CD4-positive, alpha-beta T cell treated with Interleukin-1 beta for 1 hour (primary cell): ENCODE results near the gene ADCY5.

ENCODE experiments used
- DNase-seq, 2 donors: peaks; one replicate each; pipeline ENCODE4 v3.0.0-alpha.2; 2020 to 2022

Gene ADCY5

GRCh38 chr3:123424999-123425712 lies 23.7 kb downstream of the ADCY5 start:
- DNase-seq, result no peak

- DNase-seq, result no peak
Measured at GRCh38 chr3:123424321-123424998, 24.4 kb downstream of the ADCY5 start.

GRCh38 chr3:123423806-123424205 lies 25.1 kb downstream of the ADCY5 start:
- DNase-seq, result no peak

- DNase-seq, result no peak
Measured at GRCh38 chr3:123423031-123423430, 25.9 kb downstream of the ADCY5 start.

- no peak for DNase-seq
Measured at GRCh38 chr3:123422457-123422856, 26.4 kb downstream of the ADCY5 start.

- no peak for DNase-seq
Measured at GRCh38 chr3:123421353-123422174, 27.3 kb downstream of the ADCY5 start.

- no peak for DNase-seq
Measured at GRCh38 chr3:123420416-123420968, 28.4 kb downstream of the ADCY5 start.

GRCh38 chr3:123419850-123420297 lies 29.0 kb downstream of the ADCY5 start:
- no peak for DNase-seq

GRCh38 chr3:123419181-123419849 lies 29.6 kb downstream of the ADCY5 start:
- no peak for DNase-seq

- no peak for DNase-seq
Measured at GRCh38 chr3:123416647-123417046, 32.2 kb downstream of the ADCY5 start.

GRCh38 chr3:123416173-123416572 lies 32.7 kb downstream of the ADCY5 start:
- no peak for DNase-seq

- no peak for DNase-seq
Measured at GRCh38 chr3:123414973-123415775, 33.7 kb downstream of the ADCY5 start.

- no peak for DNase-seq
Measured at GRCh38 chr3:123412811-123413604, 35.9 kb downstream of the ADCY5 start.

- DNase-seq, result no peak
Measured at GRCh38 chr3:123412076-123412475, 36.8 kb downstream of the ADCY5 start.

- no peak for DNase-seq
Measured at GRCh38 chr3:123411340-123412040, 37.4 kb downstream of the ADCY5 start.

- DNase-seq, result no peak
Measured at GRCh38 chr3:123410149-123410515, 38.8 kb downstream of the ADCY5 start.

GRCh38 chr3:123409443-123410148 lies 39.3 kb downstream of the ADCY5 start:
- no peak for DNase-seq

GRCh38 chr3:123406598-123406997 lies 42.3 kb downstream of the ADCY5 start:
- no peak for DNase-seq

GRCh38 chr3:123405936-123406510 lies 42.9 kb downstream of the ADCY5 start:
- DNase-seq, result no peak
